GM18498 (cell line): Measurements from ENCODE around the gene SLC37A2.

Experiments
- ATAC-seq: cut with Tn5 transposase; IDR thresholded peaks from one replicate; pipeline ENCODE4 v1.9.1; 2021; ENCODE audit warnings: mild to moderate bottlenecking, moderate library complexity; ENCODE audit not compliant: unreplicated experiment

SLC37A2 gene

GRCh38 chr11:125108469-125108868 lies 45.4 kb downstream of the SLC37A2 start:
- no peak for ATAC-seq

- no peak for ATAC-seq
Observed at GRCh38 chr11:125110506-125110905, 47.4 kb downstream of the SLC37A2 start.

- ATAC-seq: no peak
Observed at GRCh38 chr11:125111001-125111342, 47.9 kb downstream of the SLC37A2 start.

- peak; percentile 99 for ATAC-seq
Observed at GRCh38 chr11:125111343-125112207, 48.5 kb downstream of the SLC37A2 start, which contains the start of gene TMEM218. TMEM218 (minus strand) TSS chr11:125111626; CDS start chr11:125102241, 9,385 bp downstream.

GRCh38 chr11:125112208-125112604 lies 49.1 kb downstream of the SLC37A2 start:
- no peak for ATAC-seq

GRCh38 chr11:125114518-125114917 lies 51.4 kb downstream of the SLC37A2 start:
- ATAC-seq: no peak

- no peak for ATAC-seq
Observed at GRCh38 chr11:125117429-125117828, 54.3 kb downstream of the SLC37A2 start.

- no peak for ATAC-seq
Observed at GRCh38 chr11:125123194-125123946, 60.3 kb downstream of the SLC37A2 start.

GRCh38 chr11:125123947-125124617 lies 61.0 kb downstream of the SLC37A2 start:
- peak; percentile 80 for ATAC-seq

GRCh38 chr11:125124618-125124992 lies 61.5 kb downstream of the SLC37A2 start:
- ATAC-seq: no peak

GRCh38 chr11:125128450-125128849 lies 65.3 kb downstream of the SLC37A2 start:
- no peak for ATAC-seq

- no peak for ATAC-seq
Observed at GRCh38 chr11:125129316-125129993, 66.3 kb downstream of the SLC37A2 start.

- ATAC-seq: no peak
Observed at GRCh38 chr11:125132071-125132470, 69.0 kb downstream of the SLC37A2 start.

GRCh38 chr11:125132596-125132995 lies 69.5 kb downstream of the SLC37A2 start:
- no peak for ATAC-seq

GRCh38 chr11:125136001-125136400 lies 72.9 kb downstream of the SLC37A2 start:
- ATAC-seq: no peak

GRCh38 chr11:125138966-125139365 lies 75.9 kb downstream of the SLC37A2 start:
- no peak for ATAC-seq

GRCh38 chr11:125139778-125140177 lies 76.7 kb downstream of the SLC37A2 start:
- no peak for ATAC-seq
